22Rv1 (cell line): ENCODE data around the gene FRMD3.

ENCODE experiments used
- ZFX ChIP-seq: fragments of 450-650 bp; IDR thresholded peaks from 2 replicates; pipeline ENCODE4 v1.6.1; 2017; ENCODE audit warnings: antibody characterized with exemption, borderline replicate concordance
- TF ChIP-seq, protein P1 (sequence below): fragments of 450-650 bp; IDR thresholded peaks from 2 replicates; pipeline ENCODE4 v1.5.1; 2017; ENCODE audit warnings: mild to moderate bottlenecking

DNA sequence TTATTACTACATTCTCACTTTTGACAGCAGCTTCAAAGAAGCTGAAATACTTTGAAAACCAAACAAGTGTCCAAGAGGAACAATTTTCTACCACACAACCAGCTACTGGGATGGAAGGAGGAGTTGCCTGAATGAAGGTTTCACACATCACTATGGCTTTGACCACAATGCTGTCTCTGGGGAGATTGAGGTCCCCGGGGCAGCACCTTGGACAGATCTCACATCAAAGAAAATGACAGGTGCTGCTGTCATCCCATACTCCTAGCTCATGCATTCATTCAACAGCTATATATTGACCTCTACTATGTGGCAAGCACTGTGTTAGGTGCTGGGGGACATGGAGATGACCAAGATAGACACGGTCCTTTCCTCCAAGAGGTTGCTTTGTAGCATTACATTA is 242.1 kb downstream of the FRMD3 start:
- TF ChIP-seq, protein P1, sequence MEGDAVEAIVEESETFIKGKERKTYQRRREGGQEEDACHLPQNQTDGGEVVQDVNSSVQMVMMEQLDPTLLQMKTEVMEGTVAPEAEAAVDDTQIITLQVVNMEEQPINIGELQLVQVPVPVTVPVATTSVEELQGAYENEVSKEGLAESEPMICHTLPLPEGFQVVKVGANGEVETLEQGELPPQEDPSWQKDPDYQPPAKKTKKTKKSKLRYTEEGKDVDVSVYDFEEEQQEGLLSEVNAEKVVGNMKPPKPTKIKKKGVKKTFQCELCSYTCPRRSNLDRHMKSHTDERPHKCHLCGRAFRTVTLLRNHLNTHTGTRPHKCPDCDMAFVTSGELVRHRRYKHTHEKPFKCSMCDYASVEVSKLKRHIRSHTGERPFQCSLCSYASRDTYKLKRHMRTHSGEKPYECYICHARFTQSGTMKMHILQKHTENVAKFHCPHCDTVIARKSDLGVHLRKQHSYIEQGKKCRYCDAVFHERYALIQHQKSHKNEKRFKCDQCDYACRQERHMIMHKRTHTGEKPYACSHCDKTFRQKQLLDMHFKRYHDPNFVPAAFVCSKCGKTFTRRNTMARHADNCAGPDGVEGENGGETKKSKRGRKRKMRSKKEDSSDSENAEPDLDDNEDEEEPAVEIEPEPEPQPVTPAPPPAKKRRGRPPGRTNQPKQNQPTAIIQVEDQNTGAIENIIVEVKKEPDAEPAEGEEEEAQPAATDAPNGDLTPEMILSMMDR: no peak
- TF ChIP-seq ZFX: no peak
